Epithelial cell of esophagus (primary cell): ENCODE results near the gene MIOX.

ENCODE experiments used
- DNase-seq: peaks from one replicate; pipeline ENCODE4 v3.0.0; 2010; ENCODE audit warnings: low read depth
- H3K4me3 ChIP-seq: 2 replicates; pipeline ENCODE4 v1.5.1; 2011; ENCODE audit warnings: mild to moderate bottlenecking, low read length, control low read depth
- TF ChIP-seq, protein P1 (sequence below): IDR thresholded peaks from 2 replicates; pipeline ENCODE4 v1.5.1; 2011; ENCODE audit warnings: low read depth, mild to moderate bottlenecking, low read length, control low read depth, inconsistent platforms; ENCODE audit not compliant: insufficient read depth; ENCODE audit errors: missing control alignments

MIOX gene

DNA sequence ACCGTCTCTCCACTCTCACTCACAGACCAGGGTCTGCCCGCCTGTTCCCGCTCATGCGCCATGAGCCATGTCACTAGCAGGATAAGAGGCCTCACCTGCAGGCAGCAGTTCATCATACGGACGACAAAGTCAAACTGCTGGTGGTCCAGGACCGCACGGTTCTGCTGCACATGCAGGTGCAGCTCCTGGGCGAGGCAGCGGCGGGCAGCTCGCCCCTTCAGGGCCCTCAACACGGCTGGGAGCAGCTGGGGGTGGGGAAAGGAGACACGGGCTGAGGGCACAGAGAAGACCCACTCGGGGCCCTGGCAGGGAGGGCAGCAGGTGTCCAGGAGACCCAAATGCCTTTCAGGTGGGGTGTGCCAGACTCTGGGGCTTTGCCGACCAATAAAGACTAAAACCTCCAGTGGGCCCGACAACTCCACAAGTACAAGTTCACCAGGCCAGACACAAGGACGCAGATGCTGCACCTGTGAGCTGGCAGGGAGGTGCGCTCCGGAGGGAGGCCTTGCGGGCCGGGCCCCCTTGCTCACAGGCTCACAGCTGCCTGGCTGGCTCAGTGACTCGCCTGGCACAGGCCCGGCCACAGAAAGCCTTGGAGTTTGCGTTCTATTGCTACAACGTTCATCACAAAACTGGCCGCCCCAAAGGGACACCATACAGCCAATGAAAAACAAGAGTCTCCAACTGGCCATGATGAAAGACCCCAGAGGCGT lies 23.3 kb upstream of the MIOX start:
- TF ChIP-seq, protein P1, sequence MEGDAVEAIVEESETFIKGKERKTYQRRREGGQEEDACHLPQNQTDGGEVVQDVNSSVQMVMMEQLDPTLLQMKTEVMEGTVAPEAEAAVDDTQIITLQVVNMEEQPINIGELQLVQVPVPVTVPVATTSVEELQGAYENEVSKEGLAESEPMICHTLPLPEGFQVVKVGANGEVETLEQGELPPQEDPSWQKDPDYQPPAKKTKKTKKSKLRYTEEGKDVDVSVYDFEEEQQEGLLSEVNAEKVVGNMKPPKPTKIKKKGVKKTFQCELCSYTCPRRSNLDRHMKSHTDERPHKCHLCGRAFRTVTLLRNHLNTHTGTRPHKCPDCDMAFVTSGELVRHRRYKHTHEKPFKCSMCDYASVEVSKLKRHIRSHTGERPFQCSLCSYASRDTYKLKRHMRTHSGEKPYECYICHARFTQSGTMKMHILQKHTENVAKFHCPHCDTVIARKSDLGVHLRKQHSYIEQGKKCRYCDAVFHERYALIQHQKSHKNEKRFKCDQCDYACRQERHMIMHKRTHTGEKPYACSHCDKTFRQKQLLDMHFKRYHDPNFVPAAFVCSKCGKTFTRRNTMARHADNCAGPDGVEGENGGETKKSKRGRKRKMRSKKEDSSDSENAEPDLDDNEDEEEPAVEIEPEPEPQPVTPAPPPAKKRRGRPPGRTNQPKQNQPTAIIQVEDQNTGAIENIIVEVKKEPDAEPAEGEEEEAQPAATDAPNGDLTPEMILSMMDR, result no peak
- no peak overlapping the region for H3K4me3 ChIP-seq
- DNase-seq, result no peak

DNA sequence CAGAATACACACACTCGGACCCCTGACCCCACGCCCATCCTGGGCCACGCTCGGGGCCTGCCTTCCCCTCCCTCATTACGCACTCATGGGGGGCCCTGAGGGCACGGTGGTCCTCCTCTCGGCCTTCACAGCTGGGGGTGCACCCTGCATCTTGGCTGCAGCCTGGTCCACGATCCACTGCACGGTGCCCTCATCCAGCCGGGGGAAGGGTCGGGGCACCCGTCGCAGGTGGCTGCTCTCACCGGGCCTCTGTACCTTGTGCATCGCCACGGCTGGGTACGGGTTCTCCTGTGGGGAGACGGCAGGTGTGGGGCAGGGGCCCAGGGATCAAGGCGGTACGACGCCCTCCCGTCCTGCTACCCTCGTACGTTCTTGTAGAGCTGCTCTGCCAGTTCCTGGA lies 22.2 kb upstream of the MIOX start:
- TF ChIP-seq, protein P1, result no peak
- no peak overlapping the region for H3K4me3 ChIP-seq
- no peak for DNase-seq

DNA sequence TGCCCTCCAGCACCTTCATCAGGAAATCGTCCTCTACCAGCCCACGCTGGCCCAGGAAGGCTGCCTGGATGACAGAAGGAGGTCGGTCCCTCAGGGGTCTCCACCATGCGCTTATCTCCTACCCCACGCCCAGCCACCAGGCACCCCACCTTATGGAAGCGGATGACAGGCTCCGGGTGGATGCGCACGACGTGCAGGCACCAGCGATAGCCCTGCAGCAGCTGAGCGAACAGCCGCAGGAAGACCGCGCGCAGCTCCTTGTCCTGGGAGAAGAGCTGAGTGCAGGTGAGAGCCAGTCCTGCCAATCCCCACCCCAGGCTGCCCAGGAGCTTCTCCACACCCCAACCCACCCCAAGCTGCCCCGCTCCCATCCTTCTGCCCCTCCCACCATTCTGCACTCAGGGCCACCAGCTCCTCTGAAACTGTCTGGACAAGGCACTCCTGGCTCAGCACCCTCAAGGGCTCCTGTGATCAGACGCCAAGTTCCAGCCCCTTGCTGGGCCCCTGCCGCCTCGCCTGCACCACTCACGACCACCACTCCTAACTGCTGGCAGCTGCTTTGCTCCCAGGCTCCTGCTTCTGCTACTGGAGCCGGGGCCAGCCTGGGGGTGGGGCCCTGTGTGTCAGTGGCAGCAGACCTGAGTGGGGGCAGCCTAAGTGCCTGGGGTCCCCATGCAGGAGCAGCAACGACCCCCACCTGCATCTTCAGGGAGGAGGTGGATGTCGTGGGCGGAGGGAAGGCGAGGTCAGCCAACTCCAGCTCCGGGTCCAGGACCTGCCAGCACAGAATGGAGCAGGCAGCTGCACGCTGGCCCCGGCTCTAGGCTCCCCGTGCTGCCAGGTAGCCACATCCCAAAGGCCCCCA lies 21.4 kb upstream of the MIOX start:
- no peak for DNase-seq
- TF ChIP-seq, protein P1, result no peak
- H3K4me3 ChIP-seq, result no peak overlapping the region

DNA sequence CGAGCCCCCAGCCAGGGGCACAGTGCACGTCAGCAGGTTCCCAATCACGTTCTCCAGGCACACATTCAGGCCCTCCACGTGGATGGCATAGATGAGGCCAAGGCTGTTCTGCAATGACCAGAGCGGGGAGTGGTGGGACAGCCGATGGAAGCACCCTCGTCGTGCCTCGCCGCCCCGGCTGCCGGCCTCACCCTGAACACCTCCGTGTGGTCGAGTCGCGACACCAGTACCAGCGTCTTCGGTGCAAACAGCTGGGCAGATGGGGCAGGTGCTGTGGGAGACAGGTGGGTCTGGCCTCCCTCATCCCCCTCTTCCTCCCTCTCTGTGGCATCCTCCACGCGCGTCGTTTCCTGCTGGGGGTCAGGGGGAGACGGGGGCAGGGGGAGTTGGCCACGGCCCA lies 19.3 kb upstream of the MIOX start:
- no peak for DNase-seq
- TF ChIP-seq, protein P1, result no peak
- H3K4me3 ChIP-seq, result no peak overlapping the region

DNA sequence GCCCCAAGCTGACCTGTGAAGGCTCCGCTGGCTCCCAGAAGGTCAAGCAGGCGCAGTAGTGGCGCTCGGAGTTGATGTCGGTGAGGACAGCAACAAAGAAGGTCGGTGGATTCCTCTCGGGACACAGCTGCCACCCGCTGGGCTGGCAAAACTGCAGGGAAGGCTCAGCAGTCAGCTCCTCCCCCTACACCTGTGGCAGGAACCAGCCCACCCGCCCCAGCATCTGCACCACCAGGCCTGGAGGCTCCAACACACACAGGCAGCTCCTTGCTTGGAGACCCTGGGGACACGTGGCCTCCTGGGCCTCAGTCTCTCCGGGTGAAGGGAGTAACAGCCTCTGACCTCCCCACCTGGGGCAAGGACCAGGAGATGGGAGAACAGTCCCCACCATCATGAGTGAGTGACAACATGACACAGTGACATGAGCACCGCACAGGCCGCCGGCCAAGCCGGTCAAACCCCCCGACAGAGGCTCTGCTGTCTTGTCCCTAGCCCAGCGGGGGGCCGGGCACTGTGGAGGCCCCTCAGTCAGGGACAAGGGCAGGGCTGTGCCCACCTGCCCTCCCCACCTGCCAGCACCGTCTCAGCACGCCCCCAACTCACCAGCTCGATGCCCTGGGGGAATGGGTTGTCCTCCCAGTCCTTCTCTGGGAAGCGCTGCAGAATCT lies 18.8 kb upstream of the MIOX start:
- H3K4me3 ChIP-seq, result no peak overlapping the region
- TF ChIP-seq, protein P1, result no peak
- no peak for DNase-seq

DNA sequence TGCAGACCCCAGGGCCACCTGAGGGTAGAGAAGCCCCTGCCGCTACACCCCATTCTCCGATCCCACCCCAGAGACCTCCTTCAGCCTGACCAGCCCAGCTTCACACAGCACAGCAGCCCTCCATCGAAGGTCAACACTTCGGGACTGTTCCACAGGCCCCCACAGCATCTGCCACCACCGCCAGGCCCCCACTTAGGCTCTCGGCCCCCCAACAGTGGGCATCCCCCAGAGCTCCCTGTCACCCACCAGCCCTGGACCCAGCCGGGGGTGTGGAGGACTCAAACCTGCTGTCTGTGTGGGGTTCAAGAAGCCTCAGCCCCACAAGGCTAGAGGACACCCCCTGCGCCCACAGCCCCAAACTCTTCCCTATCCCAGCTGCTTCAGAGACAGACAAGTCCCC lies 18.0 kb upstream of the MIOX start:
- no peak overlapping the region for H3K4me3 ChIP-seq
- no peak for DNase-seq

More for the DNA sequence above, 18.0 kb upstream of the MIOX start:
- TF ChIP-seq, protein P1, result no peak
